Ishikawa (cell line): Measurements from ENCODE around the gene ATG9B.

ENCODE experiments used
- CREB1 ChIP-seq: IDR thresholded peaks from 2 replicates; pipeline ENCODE4 v1.6.1; 2012; ENCODE audit warnings: low read depth
- EP300 ChIP-seq: IDR thresholded peaks from 2 replicates; pipeline ENCODE4 v1.6.1; 2012; ENCODE audit warnings: borderline replicate concordance
- FOXM1 ChIP-seq: IDR thresholded peaks from 2 replicates; pipeline ENCODE4 v1.6.1; 2012; ENCODE audit warnings: low read depth, borderline replicate concordance
- NFIC ChIP-seq: IDR thresholded peaks from 2 replicates; pipeline ENCODE4 v1.6.1; 2012
- RAD21 ChIP-seq: IDR thresholded peaks from 2 replicates; pipeline ENCODE4 v1.6.1; 2012; ENCODE audit warnings: low read depth
- TF ChIP-seq, protein P1 (sequence below): IDR thresholded peaks from 2 replicates; pipeline ENCODE4 v1.6.1; 2012
- TF ChIP-seq, protein P2 (sequence below): IDR thresholded peaks from 2 replicates; pipeline ENCODE4 v1.6.1; 2012; ENCODE audit warnings: low read depth, mild to moderate bottlenecking
- TF ChIP-seq, protein P3 (sequence below): IDR thresholded peaks from 2 replicates; pipeline ENCODE4 v1.6.1; 2012

- no peak for TF ChIP-seq RAD21
- TF ChIP-seq, protein P1, sequence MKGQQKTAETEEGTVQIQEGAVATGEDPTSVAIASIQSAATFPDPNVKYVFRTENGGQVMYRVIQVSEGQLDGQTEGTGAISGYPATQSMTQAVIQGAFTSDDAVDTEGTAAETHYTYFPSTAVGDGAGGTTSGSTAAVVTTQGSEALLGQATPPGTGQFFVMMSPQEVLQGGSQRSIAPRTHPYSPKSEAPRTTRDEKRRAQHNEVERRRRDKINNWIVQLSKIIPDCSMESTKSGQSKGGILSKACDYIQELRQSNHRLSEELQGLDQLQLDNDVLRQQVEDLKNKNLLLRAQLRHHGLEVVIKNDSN, result no peak
- no peak for TF ChIP-seq EP300
- TF ChIP-seq NFIC, result no peak
- TF ChIP-seq FOXM1, result no peak
- TF ChIP-seq, protein P2, sequence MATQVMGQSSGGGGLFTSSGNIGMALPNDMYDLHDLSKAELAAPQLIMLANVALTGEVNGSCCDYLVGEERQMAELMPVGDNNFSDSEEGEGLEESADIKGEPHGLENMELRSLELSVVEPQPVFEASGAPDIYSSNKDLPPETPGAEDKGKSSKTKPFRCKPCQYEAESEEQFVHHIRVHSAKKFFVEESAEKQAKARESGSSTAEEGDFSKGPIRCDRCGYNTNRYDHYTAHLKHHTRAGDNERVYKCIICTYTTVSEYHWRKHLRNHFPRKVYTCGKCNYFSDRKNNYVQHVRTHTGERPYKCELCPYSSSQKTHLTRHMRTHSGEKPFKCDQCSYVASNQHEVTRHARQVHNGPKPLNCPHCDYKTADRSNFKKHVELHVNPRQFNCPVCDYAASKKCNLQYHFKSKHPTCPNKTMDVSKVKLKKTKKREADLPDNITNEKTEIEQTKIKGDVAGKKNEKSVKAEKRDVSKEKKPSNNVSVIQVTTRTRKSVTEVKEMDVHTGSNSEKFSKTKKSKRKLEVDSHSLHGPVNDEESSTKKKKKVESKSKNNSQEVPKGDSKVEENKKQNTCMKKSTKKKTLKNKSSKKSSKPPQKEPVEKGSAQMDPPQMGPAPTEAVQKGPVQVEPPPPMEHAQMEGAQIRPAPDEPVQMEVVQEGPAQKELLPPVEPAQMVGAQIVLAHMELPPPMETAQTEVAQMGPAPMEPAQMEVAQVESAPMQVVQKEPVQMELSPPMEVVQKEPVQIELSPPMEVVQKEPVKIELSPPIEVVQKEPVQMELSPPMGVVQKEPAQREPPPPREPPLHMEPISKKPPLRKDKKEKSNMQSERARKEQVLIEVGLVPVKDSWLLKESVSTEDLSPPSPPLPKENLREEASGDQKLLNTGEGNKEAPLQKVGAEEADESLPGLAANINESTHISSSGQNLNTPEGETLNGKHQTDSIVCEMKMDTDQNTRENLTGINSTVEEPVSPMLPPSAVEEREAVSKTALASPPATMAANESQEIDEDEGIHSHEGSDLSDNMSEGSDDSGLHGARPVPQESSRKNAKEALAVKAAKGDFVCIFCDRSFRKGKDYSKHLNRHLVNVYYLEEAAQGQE, result no peak
- no peak for TF ChIP-seq CREB1
- TF ChIP-seq, protein P3, sequence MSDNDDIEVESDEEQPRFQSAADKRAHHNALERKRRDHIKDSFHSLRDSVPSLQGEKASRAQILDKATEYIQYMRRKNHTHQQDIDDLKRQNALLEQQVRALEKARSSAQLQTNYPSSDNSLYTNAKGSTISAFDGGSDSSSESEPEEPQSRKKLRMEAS, result no peak
Measured at GRCh38 chr7:151065516-151065915, 41.2 kb upstream of the ATG9B start.
